Activated CD8-positive, alpha-beta memory T cell treated with anti-CD3 and anti-CD28 coated beads for 48 hours (primary cell): Measurements from ENCODE around the gene DPEP3.

ENCODE experiments used
- DNase-seq, 3 experiments: peaks; one replicate each; pipeline ENCODE4 v3.0.0-alpha.2; 2020; ENCODE audit warnings: low read depth in 2 of 3, low spot score in 2 of 3

DPEP3 gene

DNA sequence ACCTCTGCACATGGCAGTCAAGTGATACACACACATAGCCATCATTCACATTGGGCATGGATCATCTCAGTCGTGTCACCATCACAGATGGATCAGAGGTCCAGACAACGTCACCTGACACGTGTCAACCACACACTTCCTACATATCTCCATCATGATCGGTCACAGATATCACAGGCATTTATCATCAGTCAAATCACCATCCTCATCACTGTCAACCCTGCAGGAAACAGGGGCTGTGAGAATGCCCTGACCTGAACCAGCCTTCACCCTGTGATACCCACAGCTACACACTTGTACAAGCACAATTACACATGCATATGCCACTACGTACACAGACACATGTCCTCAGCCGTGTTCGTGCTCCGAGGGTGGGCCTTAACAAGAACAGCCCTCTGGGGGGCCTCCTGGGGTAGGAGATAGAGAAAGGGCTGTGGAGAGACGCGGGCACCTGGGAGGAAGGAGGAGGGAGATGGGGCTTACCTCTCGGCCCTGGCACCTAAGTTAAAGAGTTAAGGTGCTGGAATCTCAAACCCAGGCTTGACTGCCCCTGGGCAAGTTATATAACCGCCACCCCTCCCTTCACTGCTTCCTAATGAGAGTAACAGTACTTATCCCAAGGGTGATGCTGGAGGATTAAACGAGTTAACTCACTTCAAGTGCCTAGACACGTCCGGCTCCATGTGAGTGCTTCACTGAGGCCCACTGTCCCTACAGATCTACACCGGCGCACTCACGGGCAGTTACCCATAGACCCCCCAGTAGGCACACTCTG, 12.9 kb downstream of the DPEP3 start:
- DNase-seq, result no peak

DNA sequence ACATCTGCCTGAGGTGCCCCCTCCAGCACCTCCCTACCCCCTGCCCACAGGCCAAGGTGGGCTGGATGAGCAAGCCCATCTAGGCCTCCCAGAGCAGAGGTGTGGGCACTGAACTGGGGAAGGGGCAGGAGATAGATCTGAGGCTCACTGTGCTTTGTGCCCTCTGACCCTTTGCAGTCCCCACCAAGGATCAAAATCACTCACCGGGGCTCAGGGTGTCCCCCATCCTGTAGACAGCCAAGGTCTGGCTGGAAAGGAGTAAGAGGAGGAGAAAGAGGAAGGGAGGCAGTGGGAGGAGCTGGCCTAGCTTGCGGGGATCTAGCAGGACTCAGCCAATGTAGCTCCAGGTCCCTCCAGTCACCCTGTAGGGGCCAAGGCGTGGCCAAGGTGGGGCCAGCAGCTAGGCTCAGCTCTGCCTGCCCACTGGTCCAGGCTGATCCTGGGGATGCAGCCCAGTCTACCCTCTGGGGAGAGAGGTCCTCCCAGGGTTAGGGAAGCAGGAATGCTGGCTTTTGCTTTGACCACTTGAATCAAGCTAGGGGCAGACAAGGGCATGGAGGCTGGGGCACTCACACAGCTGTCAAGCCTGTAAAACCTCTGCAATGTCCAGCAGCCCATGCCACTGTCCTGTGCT, 13.6 kb downstream of the DPEP3 start:
- no peak for DNase-seq

DNA sequence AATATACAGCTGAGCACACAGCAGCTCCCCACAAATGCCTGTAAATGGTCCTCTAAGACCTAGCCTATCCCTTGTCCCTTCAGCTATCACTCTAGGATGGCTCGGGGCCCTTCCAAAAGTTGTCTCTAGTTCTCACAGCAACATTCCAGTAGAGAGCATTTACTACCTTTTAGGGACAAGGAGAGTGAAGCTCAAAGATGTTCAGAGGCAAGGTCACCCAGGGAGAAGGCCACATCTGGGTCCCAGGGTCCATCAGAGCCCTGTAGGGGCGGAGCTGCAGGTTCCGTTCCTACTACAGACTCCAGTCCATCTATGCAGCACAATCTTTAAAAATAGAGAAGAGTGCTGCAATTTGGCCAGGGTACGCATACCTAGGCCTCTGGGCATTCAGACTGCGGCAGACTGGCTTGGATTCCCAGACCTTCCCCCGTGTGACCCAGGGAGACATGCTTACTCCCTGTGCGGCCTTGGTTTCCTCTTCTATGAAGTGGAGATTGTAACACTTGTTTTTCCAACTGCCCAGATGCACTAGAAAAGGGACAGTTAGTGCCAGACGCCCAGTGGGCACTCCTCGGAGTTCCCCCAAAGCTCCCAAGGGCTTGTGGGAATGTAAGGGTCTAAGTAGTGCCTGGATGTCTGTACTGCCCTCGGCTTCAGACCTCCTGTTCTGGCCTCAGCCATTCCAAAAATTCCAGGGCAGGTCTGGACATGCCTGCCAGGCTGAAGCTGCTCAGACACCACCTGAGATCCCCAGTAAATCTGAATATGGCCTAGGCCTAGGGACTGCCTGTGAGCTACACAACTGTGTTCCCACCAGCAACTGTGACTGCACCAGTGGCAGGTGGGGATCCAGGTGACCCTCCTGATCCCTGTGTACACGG, 14.4 kb downstream of the DPEP3 start:
- no peak for DNase-seq

DNA sequence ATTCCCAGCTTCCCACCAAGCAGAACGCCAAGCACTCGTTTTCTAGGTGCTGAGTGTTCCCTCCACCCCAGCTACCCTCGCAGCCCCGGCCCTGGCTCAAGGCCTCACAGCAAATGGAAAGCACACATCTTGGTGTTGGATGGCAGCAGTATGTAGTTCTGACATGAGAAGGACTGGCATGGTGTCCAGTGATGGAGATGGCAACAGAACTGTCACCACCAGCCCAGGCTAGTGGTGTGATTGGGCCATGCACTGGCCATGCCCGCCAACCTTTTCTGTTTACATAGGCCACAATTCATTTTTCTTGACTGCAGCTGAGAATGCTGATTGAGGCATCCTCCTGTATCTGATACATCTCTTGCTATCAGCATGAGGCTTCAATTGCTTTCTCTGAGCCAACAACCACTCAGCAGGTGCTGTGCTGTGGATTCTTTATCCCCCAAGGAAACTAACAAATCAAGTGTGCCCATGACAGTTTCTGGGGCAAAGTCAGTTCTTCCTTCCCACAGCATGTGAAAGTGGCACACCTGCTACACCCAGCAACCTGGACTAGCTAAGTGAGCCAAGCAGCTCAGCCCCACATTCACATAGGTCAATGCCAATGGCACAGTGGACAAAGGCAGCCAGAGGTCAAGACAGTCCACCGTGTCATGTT, 15.7 kb downstream of the DPEP3 start:
- no peak for DNase-seq

DNA sequence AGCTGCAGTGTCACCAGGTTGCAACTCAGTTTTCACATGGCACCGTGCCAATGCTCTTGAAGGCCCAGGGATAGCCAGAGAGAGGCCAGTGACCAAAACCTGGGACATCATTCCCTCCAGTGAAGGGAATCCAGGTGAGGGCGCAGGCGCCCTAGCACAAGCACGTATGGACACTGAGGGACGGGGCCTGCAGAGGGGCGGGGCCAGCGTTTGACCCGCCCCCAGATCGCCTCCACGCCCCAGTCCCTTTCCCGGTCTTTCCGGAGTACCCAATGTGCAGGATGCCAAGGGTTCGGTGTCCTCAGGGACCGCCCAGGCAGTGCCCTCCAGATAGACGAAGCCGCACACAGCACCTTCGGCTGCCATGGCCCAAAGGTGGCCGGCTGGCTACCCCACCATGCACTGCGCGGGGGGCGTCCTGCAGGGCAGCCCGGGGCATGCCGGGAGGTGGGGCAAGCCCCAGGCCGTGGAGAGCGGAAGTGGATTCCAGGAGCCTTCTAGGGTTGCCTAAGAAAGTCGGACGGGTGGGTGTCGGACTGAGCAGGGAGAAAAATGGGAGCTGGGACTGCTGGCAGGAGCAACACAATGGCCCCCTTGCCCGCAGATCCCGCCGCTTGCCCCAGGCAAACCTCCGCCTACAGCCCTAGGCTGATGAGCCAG, 16.5 kb downstream of the DPEP3 start:
- DNase-seq, result no peak

DNA sequence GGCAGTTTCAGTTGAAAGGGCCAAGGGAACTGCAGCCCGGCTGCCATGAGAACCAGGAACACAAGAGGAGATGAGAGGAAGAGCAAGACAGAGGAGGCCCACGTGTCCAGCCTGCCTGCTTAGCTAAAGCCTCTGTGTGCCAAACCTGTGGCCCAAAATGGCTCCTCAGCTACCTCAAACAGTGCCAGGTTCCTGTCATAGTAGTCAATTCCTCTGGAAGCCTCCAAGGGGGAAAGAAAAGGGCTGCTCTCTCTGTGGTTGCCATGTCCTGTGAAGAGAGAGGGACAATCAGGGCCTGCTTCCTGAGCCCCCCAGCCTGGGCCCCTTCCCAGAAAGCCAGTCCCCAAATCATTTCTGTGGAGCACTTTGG, 17.0 kb downstream of the DPEP3 start:
- DNase-seq, result no peak

DNA sequence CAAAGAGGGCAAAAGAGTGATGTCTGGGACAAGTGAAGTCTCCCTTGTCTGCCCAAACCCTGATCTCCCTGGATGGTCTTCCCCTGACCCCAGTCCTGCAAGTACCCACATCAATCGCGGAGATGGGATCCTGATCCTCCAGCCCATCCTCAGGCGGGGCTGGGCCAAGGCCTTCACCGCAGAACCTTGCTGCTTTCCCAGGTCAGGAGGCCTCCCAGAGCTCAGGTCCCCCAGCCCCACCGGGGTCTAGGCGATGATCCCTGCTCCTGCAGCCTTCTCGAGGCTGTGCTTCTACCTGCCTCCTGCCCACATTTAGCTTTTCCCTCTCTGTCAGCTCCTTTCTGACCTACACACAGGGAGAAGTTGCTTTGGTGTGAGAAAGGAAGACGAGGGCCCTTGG, 18.2 kb downstream of the DPEP3 start:
- no peak for DNase-seq

DNA sequence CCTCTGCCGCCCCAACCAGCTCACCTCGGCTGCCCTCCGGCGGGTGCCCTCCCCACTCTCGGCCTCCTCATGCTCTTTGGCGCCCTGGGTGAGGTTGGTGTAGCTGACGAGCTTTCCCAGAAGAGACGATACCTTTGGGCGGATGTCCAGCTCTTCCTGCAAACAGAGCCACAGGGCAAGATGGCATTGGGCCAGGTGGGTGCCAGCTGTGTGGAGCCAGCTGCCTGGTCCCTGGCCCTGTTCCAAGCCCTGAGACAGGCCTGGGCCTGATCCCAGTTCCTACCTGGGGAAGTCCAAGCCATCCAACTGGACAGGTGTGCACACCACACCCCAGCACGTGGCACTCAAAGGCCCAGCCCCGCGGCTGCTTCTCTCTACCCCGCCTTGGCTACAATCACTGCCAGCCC, 18.7 kb downstream of the DPEP3 start:
- DNase-seq, result no peak

DNA sequence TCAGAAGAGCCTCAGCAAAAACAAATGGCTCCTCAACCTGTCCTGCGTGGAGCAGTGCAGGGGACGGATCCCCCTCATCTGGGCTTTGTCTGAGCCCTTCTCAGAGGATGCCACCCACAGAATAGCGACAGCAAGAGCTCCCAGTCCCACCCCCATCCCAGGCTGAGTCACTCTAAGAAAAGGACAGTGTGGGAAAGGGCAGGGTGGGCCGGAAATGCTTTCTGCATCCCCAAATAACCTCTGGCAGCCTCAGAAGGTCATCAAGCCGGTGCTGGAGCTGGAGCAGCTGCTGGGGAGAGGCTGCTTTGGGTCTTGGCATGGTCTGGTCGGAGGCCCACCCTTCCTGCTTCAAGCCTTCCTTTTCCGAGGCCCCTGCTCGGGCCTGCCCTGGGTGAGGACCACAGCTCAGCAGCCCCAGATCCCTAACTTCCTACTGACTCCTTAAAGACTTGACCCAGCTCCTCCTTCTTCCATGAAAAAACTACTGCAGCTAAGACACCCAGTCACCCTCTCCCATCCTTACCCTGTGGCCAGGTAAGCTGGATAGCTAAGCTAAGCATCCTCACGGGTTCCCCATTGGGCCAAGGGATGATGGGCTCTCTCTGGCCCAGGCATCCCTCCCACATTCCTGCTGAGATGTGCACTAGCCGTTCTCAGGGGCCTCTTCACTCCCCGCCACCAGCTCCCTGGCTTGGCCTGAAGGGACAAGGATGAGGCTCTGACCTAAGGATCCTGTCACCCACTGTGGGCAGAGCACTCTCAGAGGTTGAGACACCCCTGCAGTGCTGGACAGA, 20.6 kb downstream of the DPEP3 start:
- DNase-seq, result no peak

DNA sequence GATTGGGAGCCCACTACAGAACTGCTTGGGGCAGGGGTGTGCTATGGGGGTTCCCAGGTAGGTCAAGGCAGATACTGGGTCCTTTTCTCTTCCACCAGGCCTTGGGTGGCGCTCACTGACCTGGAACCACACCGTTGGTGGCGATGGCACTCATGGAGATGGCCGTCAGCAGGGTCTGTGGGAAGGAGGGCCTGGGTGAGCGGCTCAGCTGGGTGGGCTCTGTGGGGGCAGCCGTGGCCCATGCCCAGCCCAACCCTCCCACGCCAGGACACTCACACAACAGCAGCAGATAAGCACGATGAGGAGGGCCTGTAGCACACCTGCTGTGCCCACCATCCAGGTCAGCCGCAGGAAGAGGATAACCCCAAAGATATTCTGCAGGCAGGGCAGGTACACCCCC, 22.7 kb downstream of the DPEP3 start:
- no peak for DNase-seq

DNA sequence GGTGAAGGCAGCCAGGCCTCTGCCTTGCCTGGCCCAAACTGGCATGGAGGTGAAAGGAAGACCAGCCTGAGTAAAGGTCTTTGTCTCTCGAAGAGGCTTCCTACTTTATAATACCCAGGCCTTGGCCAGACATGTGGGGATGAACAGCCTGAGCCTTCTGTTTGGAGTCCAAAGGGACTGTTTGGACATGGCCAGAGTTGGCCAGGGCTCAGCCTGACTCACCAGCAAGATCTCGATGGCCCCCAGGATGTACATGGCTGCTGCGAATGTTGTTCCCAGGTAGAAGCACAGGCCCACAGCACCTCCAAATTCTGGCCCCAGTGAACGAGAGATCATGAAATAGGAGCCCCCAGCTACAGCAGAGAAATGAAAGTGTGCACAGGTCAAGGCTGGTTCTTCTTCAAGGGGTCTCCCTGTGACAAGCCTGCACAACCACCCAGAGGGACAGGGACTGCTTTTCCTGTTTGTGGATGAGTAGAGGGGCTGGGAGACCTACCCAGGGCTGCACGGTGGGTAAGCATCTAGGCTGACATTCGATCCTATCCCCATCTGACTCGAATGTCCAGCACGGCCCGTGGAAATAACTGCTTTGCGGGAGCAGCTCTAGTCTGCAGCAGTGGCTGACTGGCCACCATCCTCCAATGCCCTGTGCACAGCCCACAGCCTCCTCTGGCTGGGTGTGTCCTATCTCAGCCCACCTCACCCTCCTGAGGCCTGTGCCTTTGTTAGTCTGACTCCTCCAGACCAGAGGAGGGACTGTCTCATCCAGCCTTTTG, 25.7 kb downstream of the DPEP3 start:
- DNase-seq, result no peak

DNA sequence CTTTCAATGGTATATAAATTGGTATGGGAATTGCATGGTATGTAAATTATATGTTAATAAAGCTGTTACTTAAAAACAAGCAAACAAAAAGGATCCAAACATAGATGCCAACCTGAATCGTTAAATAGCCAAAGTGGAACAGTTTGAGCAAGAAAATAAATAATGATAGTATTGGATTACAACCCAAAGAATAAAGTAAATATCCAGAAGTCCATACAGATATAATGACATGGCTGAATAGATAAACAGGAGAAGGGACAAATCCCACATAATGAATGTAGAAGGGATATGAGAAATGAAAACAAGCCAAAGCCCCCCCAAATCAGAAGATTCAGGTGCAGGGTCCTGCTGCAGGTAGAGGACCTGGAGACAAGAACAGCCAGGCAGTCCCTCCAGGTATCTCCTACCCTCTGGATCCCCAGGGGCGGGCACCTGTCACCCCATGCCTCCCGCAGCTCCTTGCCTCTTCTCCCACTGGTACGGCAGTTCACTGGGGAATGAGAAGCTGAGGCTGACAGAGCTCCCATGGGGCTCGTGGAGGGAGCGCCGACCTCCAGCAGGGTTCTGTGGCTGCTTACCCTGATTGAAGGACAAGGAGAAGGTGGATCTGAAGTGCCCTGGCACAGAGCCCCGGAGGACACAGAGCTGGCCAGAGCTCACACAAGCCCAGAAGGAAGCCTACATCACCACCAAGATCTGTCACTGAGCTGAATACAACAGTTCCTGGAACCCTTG, 26.5 kb downstream of the DPEP3 start:
- no peak for DNase-seq

DNA sequence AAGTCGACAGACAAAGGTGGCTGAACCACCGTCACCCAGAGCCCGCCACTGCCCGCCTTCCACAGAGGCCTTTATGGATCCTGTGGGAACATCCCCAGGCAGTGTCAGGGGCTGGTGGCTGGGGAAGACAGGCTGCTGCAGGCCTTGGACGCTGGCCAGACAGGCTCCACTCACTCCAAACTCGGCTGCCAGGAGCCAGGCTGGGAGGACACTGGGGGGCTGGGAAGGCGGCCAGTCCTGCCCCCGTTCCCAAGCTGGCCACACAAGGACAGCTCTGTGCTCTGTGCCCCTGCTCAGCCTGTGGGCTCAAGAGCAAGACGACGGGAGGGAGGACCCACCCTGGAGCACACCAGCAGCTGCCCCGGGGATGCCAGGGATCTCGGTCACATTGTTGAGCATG, 28.8 kb downstream of the DPEP3 start:
- no peak for DNase-seq

DNA sequence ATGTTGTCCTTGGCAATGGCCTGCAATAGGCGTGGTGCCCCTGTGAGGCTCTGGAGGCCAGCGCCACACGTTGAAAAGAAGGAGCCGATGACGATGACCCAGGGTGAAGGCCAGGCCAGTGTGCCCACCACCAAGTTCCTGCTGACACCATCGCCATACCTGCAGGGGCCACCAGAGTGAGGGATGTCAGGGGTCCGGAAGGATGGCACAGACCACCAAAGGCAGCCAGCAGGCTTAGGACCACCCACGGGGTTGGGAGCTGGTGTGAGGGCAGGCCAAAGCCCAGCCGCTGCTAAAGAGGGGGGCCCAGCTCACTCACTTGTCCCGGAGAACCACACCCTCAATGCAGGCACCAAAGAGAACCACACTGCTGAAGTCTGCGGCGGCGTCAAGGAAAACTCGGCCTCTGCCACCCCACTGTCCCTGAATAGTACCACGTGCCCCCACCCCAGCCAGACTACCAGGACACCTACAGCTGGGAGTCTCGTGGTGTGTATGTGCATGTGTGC, 29.9 kb downstream of the DPEP3 start:
- DNase-seq, result no peak

DNA sequence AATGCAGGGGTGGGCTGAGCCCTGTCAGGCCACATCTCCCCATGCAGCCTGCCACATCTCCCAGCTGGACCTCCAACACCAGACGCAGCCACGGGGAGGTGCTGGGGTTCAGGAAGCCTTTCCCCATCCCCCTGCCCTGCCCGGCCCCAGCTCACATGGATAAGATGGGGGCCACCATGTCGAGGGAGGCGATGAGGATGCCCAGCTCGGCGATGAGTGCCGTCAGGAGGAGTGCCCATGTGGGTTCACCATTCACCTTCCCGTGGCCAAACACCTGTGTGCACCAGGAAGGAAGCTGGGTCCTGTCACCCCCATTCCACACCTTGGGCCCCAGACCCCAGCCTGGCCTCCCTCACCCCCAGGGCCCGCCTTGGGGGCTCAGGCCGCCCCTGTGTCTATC, 30.7 kb downstream of the DPEP3 start:
- DNase-seq, result no peak

DNA sequence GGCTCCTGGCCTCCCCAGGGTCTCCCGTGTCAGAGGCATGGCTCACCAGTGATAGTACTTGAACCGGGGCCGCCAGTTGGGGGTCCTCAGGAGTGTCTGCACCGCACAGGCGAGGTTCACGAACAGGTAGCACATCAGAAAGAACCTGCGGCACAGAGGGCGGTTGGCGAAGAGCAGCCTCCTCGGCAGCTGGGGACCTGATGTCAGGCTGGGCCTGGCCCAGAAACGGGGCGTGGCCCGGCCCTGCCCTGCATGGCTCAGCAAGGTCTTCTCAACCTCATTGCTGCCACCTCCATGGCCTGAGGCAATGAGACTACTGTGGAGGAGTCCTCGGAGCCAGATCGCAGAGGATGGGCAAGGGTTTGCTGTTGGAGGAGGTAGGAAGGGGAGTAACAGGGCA, 32.3 kb downstream of the DPEP3 start:
- no peak for DNase-seq

DNA sequence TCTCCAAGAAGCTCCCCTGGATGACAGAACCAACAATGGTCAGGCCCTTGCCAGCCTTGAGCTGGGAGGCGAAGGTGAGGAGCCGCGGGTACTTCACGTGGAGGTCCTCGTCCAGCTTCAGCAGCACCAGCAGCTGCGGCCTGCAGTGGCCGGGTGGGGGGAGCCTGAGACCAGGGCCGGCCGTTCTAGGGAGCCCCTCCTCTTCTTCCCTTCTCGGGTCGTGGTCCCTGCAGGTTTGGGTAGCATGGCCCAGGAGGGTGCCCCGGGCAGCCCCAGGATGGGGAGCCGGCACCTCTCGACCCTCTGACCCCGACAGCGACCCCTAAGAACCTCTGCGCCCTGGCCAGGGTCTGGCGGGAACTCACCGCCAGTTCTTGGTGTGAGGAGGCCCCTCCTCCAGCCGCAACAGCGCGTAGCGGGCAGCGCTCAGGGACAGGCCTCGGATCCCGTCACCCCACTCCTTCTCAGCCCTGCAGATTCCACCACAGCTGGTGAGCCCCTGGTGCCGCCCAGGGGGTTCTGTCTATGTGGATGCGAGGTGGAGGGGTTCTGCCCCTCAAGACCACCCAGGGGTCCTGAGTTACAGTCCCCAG, 33.2 kb downstream of the DPEP3 start:
- DNase-seq, result no peak

DNA sequence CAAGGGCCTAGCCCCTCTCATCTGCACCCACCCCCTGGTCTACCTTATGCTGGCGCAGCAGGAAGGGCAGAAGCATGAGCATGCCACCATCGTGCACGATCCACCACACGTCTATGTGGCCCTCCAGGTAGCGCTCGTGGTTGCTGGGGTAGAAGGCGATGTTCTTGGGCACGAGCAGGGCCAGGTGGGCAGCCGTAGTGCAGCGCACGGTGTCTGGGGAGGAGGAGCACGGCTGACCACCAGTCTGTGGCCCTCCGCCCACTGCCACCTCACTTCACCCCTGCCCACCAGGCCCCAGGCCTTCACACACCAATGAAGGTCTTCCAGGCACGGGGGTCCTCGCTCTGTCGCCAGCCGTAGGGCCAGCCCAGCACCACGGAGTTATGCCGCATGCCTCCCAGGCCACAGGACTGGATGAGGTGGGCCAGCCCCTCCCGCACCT, 34.1 kb downstream of the DPEP3 start:
- no peak for DNase-seq
